Tibial artery (tissue), 4 donors: ENCODE measurements around the gene LTBP2.
A peak's percentile ranks its signal among the peaks of the same experiment; 100 is the strongest.

ENCODE experiments used
- DNase-seq, 2 donors: peaks; one replicate each; pipeline ENCODE4 v3.0.0-alpha.2; 2019
- H3K27ac ChIP-seq, 2 donors: fragments of 200-600 bp; sonication (generic) in 1 of 2; 1 replicate in 1 of 2; 2 replicates in 1 of 2; pipeline ENCODE4 v1.5.1; 2018 to 2019; ENCODE audit warnings: mild to moderate bottlenecking in 1 of 2
- H3K27me3 ChIP-seq, 2 donors: fragments of 200-600 bp; sonication (generic) in 1 of 2; one replicate each; pipeline versions ENCODE4 v1.5.1 to v1.6.0; 2016 to 2019
- H3K36me3 ChIP-seq, 3 donors: fragments of 200-600 bp; sonication (generic) in 2 of 3; one replicate each; pipeline ENCODE4 v1.5.1; 2016 to 2019; ENCODE audit warnings: mild to moderate bottlenecking in 2 of 3
- H3K4me1 ChIP-seq, 4 donors: fragments of 200-600 bp; sonication (generic) in 2 of 4; 1 replicate in 3 of 4; 2 replicates in 1 of 4; pipeline ENCODE4 v1.5.1; 2016 to 2019
- H3K4me3 ChIP-seq, 2 donors: fragments of 200-600 bp; sonication (generic) in 1 of 2; 1 replicate in 1 of 2; 2 replicates in 1 of 2; pipeline ENCODE4 v1.5.1; 2018 to 2019; ENCODE audit warnings: mild to moderate bottlenecking in 2 of 2
- H3K9me3 ChIP-seq, 3 donors: fragments of 200-600 bp; sonication (generic) in 1 of 3; one replicate each; pipeline ENCODE4 v1.5.1; 2016 to 2019
- intact Hi-C: fragments of 100-400 bp; cut with DNase I; formaldehyde crosslinking; loops from one replicate; pipeline ENCODE4 v1.15.0; 2023; ENCODE audit warnings: low total_unique reads
- TF ChIP-seq, protein P1 (sequence below), 2 experiments: fragments of 200-600 bp in 1 of 2; fragments of 450-650 bp in 1 of 2; IDR thresholded peaks; one replicate each; pipeline ENCODE4 v1.5.1; 2017 to 2019; ENCODE audit warnings: antibody characterized with exemption in 2 of 2, mild to moderate bottlenecking in 1 of 2, moderate library complexity in 1 of 2

The LTBP2 gene

DNA sequence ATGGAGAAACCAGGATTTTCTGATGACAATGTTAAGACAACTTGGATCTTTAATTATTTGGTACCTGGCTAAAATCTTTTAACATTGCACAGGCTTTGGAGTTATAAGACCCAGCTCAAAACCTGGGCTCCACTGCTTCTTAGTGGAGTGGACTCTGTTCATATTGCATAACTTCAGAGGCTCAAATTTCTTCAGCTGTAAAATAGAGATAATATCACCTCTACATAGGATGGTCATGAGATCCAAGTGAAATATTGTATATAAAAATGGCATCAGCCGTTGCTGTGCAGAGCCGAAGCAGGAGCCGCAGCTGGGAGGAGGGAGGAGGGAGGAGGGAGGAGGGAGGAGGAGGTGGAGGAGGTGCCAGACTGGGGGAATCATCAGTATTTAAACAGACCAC lies 129.5 kb downstream of the LTBP2 start:
- TF ChIP-seq, protein P1, sequence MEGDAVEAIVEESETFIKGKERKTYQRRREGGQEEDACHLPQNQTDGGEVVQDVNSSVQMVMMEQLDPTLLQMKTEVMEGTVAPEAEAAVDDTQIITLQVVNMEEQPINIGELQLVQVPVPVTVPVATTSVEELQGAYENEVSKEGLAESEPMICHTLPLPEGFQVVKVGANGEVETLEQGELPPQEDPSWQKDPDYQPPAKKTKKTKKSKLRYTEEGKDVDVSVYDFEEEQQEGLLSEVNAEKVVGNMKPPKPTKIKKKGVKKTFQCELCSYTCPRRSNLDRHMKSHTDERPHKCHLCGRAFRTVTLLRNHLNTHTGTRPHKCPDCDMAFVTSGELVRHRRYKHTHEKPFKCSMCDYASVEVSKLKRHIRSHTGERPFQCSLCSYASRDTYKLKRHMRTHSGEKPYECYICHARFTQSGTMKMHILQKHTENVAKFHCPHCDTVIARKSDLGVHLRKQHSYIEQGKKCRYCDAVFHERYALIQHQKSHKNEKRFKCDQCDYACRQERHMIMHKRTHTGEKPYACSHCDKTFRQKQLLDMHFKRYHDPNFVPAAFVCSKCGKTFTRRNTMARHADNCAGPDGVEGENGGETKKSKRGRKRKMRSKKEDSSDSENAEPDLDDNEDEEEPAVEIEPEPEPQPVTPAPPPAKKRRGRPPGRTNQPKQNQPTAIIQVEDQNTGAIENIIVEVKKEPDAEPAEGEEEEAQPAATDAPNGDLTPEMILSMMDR (IDR thresholded peaks at IDR 0.05), result no peak
- peaks cover 0 to 10% (median 0%) of the 10 kb centered on the region in 4 donors for H3K4me1 ChIP-seq
- no peak overlapping the region for H3K27ac ChIP-seq
- no peaks in the 10 kb centered on the region for H3K9me3 ChIP-seq
- DNase-seq, result no peak
- H3K27me3 ChIP-seq, result no peaks in the 10 kb centered on the region
- H3K36me3 ChIP-seq, result peaks cover 35 to 85% (median 70%) of the 10 kb centered on the region in 3 donors
- intact Hi-C loops, result loop anchor here (5.0 kb wide), 1 partner anchor 120 kb away; no protein-coding TSS in a partner anchor
- H3K4me3 ChIP-seq, result no peak overlapping the region

DNA sequence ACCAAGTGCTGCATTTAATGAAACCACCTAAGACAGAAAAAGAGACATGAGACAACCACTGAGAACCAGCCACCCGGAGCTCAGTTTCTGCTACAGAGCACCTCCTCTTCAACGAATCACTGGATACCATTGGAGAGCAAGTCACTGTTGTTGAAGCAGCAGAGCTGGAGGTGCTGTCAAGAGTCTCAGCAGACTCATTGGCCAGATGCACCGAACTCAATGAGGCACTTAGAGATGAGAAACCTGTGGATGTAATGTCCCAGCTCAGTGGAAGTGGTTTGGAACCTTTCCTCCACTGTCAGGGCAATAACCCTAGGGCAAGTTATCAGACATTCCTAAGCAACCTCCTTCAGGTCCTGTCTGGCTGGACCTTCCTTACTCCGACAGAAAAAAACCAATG lies 132.0 kb downstream of the LTBP2 start:
- DNase-seq, result no peak
- intact Hi-C loops, result loop anchor here (5.0 kb wide), 1 partner anchor 118 kb away; no protein-coding TSS in a partner anchor
- H3K36me3 ChIP-seq, result peaks cover 29 to 91% (median 61%) of the 10 kb centered on the region in 3 donors
- H3K27ac ChIP-seq, result no peak overlapping the region
- H3K9me3 ChIP-seq, result no peaks in the 10 kb centered on the region
- peaks cover 0 to 7% (median 0%) of the 10 kb centered on the region in 4 donors for H3K4me1 ChIP-seq
- no peak overlapping the region for H3K4me3 ChIP-seq
- TF ChIP-seq, protein P1 (IDR thresholded peaks at IDR 0.05), result no peak
- H3K27me3 ChIP-seq, result no peaks in the 10 kb centered on the region

DNA sequence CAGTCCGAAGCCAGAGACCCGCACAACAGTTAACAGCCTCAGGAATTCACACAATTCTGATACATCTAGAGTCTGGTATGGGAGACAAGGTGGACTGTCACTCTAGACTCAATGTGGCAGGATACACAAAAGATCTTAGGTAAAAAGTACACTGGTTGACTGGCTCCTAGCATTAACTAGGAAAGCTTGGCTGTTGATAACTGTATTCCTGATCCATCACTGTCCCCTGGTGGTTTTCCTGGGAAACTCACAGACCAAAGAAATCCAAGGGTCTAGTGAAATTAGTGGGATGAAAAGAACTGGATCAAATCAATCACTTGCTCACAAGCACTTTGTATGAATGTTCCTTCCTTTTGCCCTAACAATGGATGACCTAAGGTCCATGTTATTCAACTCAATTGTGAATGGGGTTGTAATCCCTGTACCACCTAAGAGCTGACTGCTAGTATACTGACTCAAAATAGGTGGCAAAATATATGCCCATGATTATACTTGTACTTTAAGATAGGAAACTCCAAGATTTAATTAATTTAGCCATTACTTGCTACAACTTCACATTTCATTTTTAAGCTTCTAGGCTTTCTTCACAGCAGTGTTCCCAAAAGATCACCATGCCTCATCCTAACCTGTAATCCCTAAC lies 132.9 kb downstream of the LTBP2 start:
- intact Hi-C loops, result no loop called here
- Histone ChIP-seq H3K4me1 (peaks cover 0 to 7% (median 0%) of the 10 kb centered on the region in 4 donors), H3K36me3 (peaks cover 26 to 91% (median 60%) of the 10 kb centered on the region in 3 donors), H3K4me3 (no peak overlapping the region), H3K27me3 (no peaks in the 10 kb centered on the region), H3K9me3 (no peaks in the 10 kb centered on the region), H3K27ac (no peak overlapping the region)
- DNase-seq, result no peak
- TF ChIP-seq, protein P1 (IDR thresholded peaks at IDR 0.05), result peak; percentile 59 to 60

DNA sequence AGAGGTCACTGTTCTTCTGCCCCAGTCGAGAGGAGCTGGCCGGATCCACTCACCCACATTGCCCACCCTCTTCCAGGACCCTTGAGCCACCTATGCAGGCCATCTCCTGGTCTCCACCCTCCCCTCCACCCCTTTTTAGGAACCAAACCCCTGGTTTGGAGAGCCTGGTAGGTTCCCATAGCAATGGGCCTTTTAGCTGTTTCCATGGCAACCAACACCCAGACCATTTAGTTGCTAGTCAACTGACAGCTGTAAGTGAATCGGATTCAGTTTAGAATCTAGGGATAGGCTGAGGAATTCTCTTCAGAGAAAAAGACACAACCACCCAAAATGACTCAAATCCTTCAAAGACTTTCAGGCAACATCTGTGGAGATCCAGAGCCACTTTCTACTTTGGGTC lies 135.4 kb downstream of the LTBP2 start:
- H3K4me1 ChIP-seq, result peaks cover 0 to 7% (median 0%) of the 10 kb centered on the region in 4 donors
- no peak for DNase-seq
- H3K4me3 ChIP-seq, result no peak overlapping the region
- intact Hi-C loops, result no loop called here
- H3K9me3 ChIP-seq, result no peaks in the 10 kb centered on the region
- TF ChIP-seq, protein P1 (IDR thresholded peaks at IDR 0.05), result no peak
- H3K36me3 ChIP-seq, result peaks cover 21 to 87% (median 46%) of the 10 kb centered on the region in 3 donors
- H3K27ac ChIP-seq, result peak overlapping the region; percentile 15 to 42
- H3K27me3 ChIP-seq, result no peaks in the 10 kb centered on the region

DNA sequence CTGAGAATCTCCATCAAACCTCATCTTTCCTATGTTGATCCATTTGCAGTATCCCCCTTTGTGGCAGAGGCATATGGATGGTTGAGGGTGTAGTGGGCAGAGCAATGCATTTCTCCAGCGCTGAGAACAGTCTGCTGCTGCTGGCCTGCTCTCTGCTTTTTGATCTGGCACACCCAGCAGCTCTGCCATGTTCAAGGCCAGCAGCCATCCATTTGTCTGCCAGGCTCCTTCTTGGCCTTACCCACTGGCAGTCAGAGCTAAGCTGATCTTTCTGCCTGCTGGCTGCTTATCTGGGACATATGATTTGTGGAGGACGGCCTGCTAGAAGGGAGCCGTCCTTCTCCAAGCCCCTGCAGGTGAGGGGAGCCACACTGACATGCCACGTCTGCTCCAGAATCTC lies 135.9 kb downstream of the LTBP2 start:
- H3K36me3 ChIP-seq, result peaks cover 19 to 86% (median 45%) of the 10 kb centered on the region in 3 donors
- TF ChIP-seq, protein P1 (IDR thresholded peaks at IDR 0.05), result no peak
- H3K27ac ChIP-seq, result peak overlapping the region; percentile 15 to 42
- H3K4me3 ChIP-seq, result no peak overlapping the region
- peaks cover 0 to 9% (median 2%) of the 10 kb centered on the region in 4 donors for H3K4me1 ChIP-seq
- DNase-seq, result no peak
- intact Hi-C loops, result no loop called here
- H3K27me3 ChIP-seq, result no peaks in the 10 kb centered on the region
- H3K9me3 ChIP-seq, result no peaks in the 10 kb centered on the region
